Measurements from ENCODE around the gene BCAS3. TPM values are rescaled to one million over a fixed set of nuclear protein-coding genes. Genes with fewer than 3 reads are reported as not detected.
A peak's percentile ranks its signal among the peaks of the same experiment; 100 is the strongest.

The BCAS3 gene
- total and polyA plus RNA-seq, 9 donors: 9.4 to 37.0 (median 21.6) TPM

DNA sequence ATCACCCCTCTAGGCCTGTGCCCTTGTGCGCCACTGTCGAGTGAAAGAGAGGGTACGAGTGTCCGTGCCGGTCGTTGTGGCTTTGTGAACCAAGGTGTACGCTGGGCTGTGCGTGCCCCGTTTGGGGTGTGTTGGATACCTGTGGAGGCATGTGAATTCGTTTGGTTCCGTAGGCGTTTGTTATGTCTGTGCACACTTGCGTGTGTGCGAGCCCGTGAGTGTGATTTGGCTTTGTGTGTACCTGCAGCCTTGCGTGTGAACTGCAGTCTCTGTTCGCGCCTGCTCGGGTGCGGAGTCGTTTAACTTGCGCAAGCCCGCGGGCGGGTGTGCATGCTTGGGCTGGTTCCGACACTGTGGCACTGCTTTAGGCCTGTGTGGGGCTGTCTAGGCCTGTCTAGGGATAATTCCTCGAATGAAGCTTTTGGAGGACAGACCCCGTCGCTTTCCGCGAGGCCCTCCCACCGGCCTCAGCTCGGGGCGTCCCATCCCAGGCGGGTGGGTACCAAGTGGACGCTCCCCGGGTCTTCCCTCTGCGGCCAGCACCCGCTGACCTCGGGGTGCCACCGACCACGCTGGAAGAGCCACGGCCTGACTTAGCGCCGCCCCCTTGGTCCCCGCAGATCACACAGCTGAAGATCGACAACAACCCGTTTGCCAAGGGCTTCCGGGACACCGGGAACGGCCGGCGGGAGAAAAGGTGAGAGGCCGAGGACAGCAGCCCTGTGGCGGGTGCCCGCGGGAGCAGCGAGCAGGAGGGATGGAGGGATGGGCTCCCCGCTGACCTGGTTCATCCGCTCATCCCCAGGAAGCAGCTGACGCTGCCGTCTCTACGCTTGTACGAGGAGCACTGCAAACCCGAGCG lies 726.4 kb downstream of the BCAS3 start:
- Histone ChIP-seq H3K9me3 (no peaks in the 10 kb centered on the region), H3K27me3 (no peaks in the 10 kb centered on the region), H3K27ac (peak overlapping the region in 1 of 2 donors; percentile 44), H3K4me1 (ENCODE audit: insufficient read depth) (peaks cover 3% of the 10 kb centered on the region), H3K4me3 (peak overlapping the region; percentile 6), H3K36me3 (no peaks in the 10 kb centered on the region)
- peak in 3 of 5 donors; percentile 15 to 35 (median 20) for DNase-seq
- intact Hi-C loops (cut with DNase I): loop anchor here in 3 of 4 donors (10.0 kb wide), 2 partner anchors 399 to 679 kb away; no protein-coding TSS in a partner anchor
- WGBS, 3 donors: 59 to 72% (median 61%) methylated on average over 56 to 66 of the region's 66 CpGs
- no peak for TF ChIP-seq CTCF (IDR thresholded peaks at IDR 0.05)
- no peak for TF ChIP-seq EP300 (IDR thresholded peaks at IDR 0.05)
- TF ChIP-seq POLR2A (IDR thresholded peaks at IDR 0.05): no peak

GRCh38 chr17:61404663-61404912 lies 726.9 kb downstream of the BCAS3 start:
- no peaks in the 10 kb centered on the region for H3K36me3 ChIP-seq
- no peaks in the 10 kb centered on the region for H3K9me3 ChIP-seq
- TF ChIP-seq EP300 (IDR thresholded peaks at IDR 0.05) (no peak), POLR2A (IDR thresholded peaks at IDR 0.05) (no peak), CTCF (IDR thresholded peaks at IDR 0.05) (no peak)
- no peaks in the 10 kb centered on the region for H3K27me3 ChIP-seq
- no peak overlapping the region for H3K4me3 ChIP-seq
- peaks cover 3% of the 10 kb centered on the region for H3K4me1 ChIP-seq (ENCODE audit: insufficient read depth)
- peak in 1 of 5 donors; percentile 12 for DNase-seq
- intact Hi-C loops (cut with DNase I): loop anchor here in 3 of 4 donors (10.0 kb wide), 2 partner anchors 400 to 680 kb away; no protein-coding TSS in a partner anchor
- 43 to 53% (median 47%) methylated on average over 23 to 27 of the region's 27 CpGs for WGBS, 3 donors
- no peak overlapping the region for H3K27ac ChIP-seq

GRCh38 chr17:61404913-61405685 lies 727.4 kb downstream of the BCAS3 start:
- no peaks in the 10 kb centered on the region for H3K36me3 ChIP-seq
- peak overlapping the region; percentile 12 to 57 for H3K27ac ChIP-seq
- no peak for TF ChIP-seq CTCF (IDR thresholded peaks at IDR 0.05)
- TF ChIP-seq POLR2A (IDR thresholded peaks at IDR 0.05): no peak
- no peak for TF ChIP-seq EP300 (IDR thresholded peaks at IDR 0.05)
- no peaks in the 10 kb centered on the region for H3K9me3 ChIP-seq
- WGBS, 3 donors: 67 to 82% (median 72%) methylated on average over 71 of the region's 71 CpGs
- no peaks in the 10 kb centered on the region for H3K27me3 ChIP-seq
- H3K4me1 ChIP-seq (ENCODE audit: insufficient read depth): peaks cover 3% of the 10 kb centered on the region
- peak overlapping the region; percentile 22 for H3K4me3 ChIP-seq
- intact Hi-C loops (cut with DNase I): loop anchor here in 3 of 4 donors (10.0 kb wide), 2 partner anchors 400 to 680 kb away; no protein-coding TSS in a partner anchor
- peak in 4 of 5 donors; percentile 17 to 30 (median 17) for DNase-seq

DNA sequence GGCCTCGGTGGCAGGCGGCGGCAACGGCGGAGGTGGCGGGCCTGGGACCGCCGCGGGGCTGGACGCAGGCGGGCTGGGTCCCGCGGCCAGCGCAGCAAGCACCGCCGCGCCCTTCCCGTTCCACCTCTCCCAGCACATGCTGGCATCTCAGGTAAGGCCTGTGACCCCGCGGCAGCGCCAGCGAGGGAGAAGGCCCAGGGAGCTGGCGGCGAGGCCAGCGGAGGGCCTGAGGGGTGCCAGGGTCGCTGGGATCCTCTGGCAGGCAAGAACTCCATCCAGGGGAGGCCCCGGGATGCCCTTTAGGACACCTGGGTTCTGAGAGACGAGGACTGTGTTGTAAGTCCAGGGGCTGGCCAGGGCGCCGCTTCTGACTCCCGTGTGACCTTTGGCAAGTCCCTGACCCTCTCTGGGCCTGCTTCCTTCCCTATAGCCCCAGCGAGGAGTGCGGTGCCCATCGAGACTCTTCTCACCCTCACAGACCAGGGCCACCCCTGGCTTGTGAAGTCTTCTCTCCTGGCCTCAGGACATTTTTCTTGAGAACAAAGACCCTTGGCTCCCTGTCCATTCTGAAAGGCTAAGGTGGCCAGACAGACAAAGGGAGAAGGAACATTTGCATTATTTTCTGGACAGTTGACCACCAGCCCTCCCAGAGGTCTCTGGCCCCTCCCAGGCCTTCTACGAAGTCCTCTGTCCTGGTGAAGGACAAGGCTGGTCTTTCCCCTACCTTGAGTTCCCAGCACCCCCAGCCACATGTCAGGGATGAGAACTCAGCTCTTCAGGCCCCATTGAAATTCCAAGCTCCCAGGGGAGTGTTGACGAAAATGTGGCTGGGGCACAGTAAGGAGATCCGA lies 728.3 kb downstream of the BCAS3 start:
- Histone ChIP-seq H3K27me3 (no peaks in the 10 kb centered on the region), H3K36me3 (no peaks in the 10 kb centered on the region), H3K9me3 (no peaks in the 10 kb centered on the region), H3K4me1 (ENCODE audit: insufficient read depth) (peaks cover 1% of the 10 kb centered on the region), H3K27ac (peak overlapping the region; percentile 12 to 57), H3K4me3 (no peak overlapping the region)
- 75 to 79% (median 78%) methylated on average over 21 to 37 of the region's 37 CpGs for WGBS, 3 donors
- intact Hi-C loops (cut with DNase I): loop anchor here in 3 of 4 donors (10.0 kb wide), 2 partner anchors 401 to 681 kb away; no protein-coding TSS in a partner anchor
- DNase-seq: peak in 3 of 5 donors; percentile 14 to 32 (median 16)
- no peak for TF ChIP-seq CTCF (IDR thresholded peaks at IDR 0.05)
- no peak for TF ChIP-seq POLR2A (IDR thresholded peaks at IDR 0.05)
- TF ChIP-seq EP300 (IDR thresholded peaks at IDR 0.05): no peak

Data from ovary (tissue), 9 donors.